GM10248 (cell line): ENCODE results near the gene KCNH1.

Experiments
- CTCF ChIA-PET: fragments of 300-600 bp; sonication (Branson Sonifier 250); formaldehyde crosslinking; extraction: SDS; loops from one replicate; lab custom pipeline; 2021; ENCODE audit warnings: antibody characterized with exemption; lab: Yijun Ruan, JAX
- POLR2A ChIA-PET: fragments of 350-650 bp; sonication (Branson Sonifier 250); formaldehyde crosslinking; extraction: SDS; loops from one replicate; lab custom pipeline; 2020; ENCODE audit warnings: antibody characterized with exemption; lab: Yijun Ruan, JAX
- DNase-seq: peaks from one replicate; pipeline ENCODE4 v3.0.0; 2012; ENCODE audit errors: extremely low spot score
- TF ChIP-seq, protein P1 (sequence below): IDR thresholded peaks from 2 replicates; pipeline ENCODE4 v1.5.1; 2012; ENCODE audit warnings: mild to moderate bottlenecking, low read depth; ENCODE audit errors: extremely low read depth, missing control alignments, control extremely low read depth

KCNH1 gene

DNA sequence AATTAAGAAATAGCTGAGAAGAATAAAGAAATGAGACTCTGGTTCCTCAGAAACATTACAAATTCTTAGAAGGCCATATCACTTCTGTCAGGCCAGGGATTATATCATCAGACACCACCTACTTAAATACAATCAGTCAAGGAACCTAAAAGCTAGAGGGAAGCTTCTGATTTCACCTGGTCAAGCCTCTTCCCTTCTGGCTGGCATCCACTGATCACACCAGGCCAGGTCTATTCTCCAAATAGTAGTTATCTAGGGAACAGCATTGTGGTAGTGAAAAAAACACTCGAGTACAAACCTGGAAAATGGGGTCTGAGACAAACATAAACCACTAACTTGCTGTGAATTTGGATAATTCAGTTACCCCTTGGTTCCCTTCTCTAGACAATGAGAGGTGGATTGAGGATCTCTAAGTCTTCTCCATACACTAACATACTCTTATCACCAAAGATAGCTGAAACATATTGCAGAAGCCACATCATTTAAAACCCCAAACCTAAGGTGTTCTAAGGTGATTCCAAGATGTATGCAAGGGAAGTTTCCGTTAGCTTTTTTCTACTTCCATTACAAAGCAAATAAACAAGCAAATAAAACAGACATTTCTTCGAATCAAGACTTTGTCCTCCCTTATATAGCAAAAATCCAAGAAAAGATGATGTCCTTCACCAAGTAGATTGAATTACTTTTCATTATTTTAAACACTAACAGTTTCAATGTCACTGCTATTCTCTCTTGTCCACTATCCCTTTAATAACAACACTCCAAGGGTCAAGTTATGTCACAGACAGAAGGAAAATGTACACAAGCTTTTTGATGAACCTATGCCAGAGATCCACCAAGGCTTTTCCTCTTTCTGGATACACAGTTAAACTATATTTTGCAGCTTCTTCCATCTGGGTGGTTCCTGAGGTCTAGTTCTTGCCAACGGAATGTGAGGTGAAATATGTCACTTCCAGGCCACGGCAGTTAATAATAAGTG lies 212.9 kb downstream of the KCNH1 start:
- DNase-seq, result no peak
- CTCF ChIA-PET, result interaction anchor here (1.3 to 1.4 kb wide), 2 partner anchors 13 to 28 kb away, joined by 3 read pairs; no protein-coding TSS in a partner anchor
- POLR2A ChIA-PET, result no interaction called here
- TF ChIP-seq, protein P1, sequence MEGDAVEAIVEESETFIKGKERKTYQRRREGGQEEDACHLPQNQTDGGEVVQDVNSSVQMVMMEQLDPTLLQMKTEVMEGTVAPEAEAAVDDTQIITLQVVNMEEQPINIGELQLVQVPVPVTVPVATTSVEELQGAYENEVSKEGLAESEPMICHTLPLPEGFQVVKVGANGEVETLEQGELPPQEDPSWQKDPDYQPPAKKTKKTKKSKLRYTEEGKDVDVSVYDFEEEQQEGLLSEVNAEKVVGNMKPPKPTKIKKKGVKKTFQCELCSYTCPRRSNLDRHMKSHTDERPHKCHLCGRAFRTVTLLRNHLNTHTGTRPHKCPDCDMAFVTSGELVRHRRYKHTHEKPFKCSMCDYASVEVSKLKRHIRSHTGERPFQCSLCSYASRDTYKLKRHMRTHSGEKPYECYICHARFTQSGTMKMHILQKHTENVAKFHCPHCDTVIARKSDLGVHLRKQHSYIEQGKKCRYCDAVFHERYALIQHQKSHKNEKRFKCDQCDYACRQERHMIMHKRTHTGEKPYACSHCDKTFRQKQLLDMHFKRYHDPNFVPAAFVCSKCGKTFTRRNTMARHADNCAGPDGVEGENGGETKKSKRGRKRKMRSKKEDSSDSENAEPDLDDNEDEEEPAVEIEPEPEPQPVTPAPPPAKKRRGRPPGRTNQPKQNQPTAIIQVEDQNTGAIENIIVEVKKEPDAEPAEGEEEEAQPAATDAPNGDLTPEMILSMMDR, result no peak

DNA sequence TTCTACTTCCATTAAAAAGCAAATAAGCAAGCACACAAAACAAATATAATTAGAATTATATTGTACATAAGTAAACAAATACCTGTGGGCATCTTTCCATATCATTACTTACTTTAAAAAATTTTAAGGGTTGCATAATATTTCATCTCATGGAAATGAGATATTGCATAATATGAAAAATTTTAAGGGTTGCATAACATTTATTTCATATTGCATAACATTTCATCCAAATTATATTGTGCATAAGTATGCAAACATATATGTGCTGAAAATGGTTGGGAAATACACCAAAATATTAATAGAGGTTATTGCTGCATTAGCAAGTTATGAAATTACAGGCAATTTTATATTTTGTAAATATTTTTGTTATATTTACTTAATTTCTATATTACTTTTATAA lies 213.7 kb downstream of the KCNH1 start:
- ChIA-PET CTCF (interaction anchor here (1.3 to 1.4 kb wide), 2 partner anchors 12 to 29 kb away, joined by 3 read pairs; no protein-coding TSS in a partner anchor), POLR2A (no interaction called here)
- DNase-seq, result no peak
- TF ChIP-seq, protein P1, result no peak

DNA sequence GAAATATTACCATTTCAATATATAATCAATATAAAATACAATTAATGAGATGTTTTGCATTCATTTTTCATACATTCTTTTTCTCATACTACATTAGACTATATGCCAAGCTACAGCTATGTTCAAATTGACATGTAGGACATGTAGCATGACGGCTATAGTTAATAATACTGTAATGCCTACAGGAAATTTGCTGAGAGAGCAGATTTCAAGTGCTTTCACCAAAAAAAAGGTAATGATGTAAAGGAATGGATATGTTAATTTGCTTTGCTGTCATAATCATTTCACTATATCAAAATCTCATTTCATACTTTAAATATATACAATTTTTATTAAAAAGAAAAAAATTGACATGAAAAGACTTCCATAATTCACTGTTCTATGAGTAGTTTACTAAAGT lies 215.1 kb downstream of the KCNH1 start:
- no peak for DNase-seq
- ChIA-PET POLR2A (no interaction called here), CTCF (no interaction called here)
- TF ChIP-seq, protein P1, result no peak

DNA sequence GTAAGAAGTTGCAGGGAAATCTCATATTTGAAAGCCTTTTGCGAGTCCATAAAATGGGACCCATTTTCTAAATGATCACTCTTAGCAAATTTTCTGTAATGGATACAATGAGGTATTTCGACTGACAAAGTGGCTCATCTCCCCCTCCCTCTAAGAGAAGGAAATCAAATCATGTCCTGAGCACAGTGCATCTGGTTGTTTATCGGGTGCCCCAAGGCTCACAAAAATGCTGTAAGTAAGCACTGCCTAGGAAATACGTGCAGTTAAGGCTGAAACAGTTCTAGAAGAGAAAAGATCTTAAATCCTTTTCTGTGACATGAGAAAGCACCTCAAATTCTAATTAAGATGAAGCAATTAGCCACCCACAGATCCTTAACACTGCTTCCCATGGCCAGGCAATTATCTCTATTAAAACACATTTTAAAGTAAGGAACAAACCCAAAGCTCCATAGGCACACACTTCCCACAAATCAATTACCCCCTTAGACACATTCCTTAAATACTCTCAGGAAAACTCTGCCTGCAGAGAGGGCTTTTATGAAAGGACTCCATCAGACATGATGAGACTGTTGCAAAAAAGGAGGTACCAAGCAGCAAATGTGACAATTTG lies 216.3 kb downstream of the KCNH1 start:
- DNase-seq, result no peak
- POLR2A ChIA-PET, result no interaction called here
- TF ChIP-seq, protein P1, result no peak
- CTCF ChIA-PET, result no interaction called here

DNA sequence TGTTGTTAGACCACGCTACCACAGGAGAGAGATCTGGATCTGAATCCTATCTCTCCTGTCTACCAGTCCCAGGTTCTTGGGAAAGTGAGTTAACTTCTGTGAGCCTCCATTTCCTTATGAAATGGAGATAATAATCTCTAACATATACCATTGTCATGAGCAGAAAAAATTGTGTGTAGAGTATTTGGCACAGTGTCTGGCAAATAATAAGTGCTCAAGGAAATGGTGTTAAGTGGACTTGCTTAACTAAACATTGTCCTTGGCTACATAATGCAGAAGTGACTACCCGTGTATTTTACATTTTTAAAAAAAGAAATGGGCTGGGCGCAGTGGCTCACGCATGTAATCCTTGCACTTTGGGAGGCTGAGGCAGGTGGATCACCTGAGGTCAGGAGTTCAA lies 217.4 kb downstream of the KCNH1 start:
- TF ChIP-seq, protein P1, result no peak
- POLR2A ChIA-PET, result no interaction called here
- CTCF ChIA-PET, result no interaction called here
- DNase-seq, result no peak

DNA sequence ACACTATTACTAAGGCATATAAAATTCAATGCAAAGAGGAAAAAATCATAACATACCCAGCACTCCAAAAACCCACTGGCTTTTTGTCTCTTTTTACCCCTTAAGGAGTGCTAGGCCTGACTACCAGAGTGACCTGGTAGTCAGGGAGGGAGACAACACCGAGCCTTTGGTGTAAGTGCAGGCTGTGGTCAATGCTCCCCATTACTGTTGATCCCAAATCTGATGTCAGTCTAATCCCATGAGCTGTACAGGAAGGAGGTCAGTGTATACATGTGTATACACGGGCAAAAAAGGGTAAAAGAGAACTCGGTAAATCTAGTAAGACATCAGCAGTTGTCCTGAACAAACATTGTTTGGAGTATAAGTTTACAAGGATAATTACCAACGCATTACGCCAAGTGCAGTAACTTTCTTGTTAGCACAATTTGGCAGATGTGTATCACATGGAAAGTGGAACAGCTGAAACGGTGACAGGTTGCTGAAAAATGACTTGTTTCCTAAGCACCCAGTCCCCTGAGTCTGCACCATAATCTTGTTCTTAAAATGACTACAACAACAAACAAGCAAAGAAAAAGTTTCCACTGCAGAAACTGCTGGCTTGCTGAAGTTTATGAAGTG lies 217.9 kb downstream of the KCNH1 start:
- DNase-seq, result no peak
- CTCF ChIA-PET, result no interaction called here
- TF ChIP-seq, protein P1, result no peak
- POLR2A ChIA-PET, result no interaction called here
